ENCODE data around the gene COL5A1.
A peak's percentile ranks its signal among the peaks of the same experiment; 100 is the strongest.

Gene COL5A1

DNA sequence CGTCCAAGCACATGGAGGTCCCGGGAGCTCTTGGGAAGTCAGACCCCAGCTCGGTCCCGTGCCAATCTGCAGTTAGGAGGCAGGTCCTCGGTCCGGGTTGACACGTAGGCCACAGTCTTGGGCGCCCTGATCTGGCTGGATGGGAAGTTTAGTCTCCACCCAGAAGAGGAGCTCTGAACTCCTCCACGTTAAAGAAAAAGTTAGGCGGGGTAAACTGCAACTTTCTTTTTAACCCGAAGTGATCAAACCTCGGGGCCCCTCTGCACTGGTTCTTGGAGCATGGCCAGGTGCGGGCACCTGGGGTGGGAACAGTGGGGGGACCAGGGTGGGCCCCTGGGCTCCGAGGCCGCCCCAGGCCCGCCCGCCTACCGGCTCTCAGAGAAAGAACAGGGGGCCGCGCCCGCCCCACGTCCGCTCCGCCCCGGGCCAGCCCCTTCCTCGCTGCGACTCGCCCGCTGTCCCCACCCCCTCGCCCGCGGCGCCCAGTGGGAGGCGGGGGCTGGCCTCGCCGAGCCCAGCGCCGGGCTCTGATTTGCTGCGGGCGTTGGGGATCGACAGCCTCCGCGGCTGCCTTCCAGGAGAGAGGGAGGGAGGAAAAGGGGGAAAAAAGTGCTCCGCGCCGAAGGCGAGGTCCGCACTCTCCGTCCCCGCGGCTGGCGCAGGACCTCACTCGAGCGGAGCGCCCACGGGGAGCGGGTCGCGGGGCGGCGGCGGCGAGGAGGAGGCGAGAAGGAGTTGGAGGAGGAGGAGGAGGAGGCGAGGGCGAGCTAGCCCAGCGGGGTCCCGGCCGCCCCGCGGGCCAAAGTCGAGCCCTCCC, at the start of gene COL5A1:
TSS of gene COL5A1 (plus strand) at position 631 of the 817 bp plus-strand sequence. CDS start 385 bp downstream, outside the sequence.
- peak; percentile 4 for DNase-seq (ENCODE audit: low spot score)

DNA sequence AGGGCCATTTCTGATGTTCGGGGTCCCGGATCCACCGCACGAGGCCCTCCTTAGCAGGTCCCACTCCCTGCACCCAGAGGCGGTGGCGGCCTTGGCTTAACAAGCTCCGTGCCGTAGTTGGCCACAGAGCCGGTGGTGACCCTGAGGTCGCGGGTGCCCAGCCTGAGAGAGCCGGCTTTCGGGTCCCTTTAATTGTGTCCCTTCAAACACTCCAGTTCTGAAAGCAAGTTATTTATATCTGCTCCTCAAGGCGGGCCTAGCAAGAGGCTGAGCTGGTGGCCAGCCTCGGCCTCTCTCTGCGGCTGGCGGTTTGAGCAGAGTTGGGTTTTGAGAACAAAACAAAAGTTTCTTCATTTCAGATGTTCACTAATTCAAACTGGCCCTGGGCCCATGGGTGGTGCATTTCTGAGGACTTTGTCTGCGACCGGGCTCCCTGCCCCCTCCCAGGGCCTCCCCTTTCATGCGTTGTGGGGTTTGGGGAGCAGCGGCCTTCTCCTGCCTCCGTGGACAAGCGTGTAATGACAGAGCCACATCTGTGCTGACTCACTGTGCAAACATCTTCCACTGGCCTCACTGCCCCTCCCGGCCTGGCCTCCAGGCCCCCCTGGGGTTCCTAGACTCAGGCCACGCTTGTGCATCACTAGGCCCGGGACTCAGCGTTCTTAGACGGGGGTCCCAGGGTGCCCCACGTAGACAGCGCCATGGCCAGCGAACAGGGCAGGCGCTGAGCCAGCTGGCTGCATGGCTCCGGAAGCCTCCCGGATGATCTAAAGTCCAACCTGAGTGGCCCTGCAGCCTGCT, 49.4 kb upstream of the COL5A1 start:
- no peak for DNase-seq (ENCODE audit: low spot score)

DNA sequence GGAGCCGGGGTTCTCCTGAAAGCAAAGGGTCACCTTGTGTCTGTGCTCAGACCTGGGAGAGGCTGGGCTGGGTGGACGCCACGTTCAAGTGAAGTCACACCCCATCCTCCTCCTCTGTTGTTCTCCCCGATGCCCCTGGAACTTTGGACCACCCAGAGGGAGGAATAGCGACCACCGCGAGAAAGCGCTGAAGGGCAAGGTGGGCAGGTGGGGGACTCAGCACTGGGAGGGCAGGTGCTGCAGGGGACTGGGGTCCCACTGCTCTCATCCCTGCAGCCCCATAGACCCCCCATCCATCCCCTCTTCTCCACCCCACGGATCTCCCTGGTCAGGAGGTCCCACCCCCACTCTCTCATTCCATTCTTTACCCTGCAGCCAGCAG, 48.8 kb upstream of the COL5A1 start:
- no peak for DNase-seq (ENCODE audit: low spot score)

DNA sequence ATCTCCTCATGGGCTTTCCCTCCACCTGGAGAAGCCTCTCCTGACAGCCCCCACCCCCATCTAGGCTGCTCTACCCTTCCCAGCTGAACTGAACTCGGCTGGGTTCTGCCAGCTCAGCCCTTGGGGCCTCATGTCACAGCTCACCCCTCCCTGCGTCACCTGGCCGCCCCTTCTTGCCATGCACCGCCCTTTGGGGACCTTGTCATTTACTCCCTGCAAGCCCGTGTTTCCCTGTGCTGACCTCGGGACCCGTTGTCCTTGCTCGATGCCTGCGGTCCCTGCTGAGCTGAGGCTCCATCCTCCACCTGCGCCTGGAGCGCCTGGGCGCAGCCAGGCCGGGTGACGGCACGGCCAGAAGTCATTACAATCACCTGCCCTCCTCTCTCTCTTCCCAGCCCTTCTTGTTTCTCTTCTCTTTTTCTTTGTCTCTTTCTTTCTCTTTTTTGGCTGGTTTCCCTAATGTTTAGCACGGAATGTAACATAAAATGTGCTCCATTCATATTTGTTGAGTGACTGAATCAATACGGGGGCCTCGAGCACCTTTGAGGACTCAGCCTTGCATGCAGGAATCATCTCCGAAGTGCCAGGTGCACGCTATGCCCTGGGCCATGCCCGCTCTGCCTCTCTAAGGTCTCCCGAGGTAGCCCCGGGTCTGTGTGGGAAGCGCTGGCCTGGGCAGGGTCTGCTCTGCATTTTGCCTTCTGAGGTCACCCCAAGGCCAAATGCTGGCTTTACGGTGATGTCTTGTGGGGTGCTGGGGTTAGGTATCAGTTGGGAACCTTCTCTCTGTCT, 48.1 kb upstream of the COL5A1 start:
- no peak for DNase-seq (ENCODE audit: low spot score)

DNA sequence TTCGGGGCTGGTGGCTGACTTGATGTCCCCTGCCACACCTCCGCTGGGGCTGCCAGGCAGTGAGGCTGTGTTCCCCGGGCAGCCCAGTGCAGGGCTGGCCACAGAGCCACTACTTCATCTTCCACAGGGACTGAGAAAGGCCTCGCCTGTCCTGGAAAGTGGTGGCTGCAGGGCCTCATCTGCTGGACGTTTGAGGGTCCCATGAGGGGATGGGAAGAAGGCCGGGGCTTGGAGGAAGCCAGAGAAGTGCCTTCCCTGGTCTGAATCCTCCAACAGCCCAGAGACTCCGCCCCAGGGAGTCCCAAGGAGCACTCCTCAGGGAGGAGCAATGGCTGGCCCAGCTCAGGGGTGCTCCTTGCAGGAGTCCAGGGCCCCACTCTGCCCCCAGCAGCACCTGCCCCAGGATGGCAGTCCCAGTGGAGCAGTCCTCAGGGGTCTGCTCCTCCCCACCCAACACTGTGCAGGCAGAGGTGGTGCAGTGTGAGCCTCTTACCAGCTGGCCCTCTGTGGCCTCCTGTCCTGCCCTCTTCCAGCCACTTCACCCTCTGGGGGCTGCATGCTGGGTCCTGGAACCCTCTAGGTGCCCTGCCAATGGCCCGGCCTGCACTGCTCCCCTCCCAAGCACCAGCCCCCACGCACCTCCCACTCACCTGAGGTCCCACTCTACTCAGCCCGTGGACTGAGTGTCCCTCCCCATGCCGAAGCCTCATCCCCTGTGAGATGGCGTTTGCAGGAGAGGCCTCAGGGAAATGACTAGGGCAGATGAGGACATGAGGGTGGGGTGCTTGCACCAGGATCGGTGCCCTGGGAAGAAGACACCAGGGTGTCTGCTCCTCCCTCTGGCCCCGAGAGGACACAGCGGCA, 47.3 kb upstream of the COL5A1 start:
- DNase-seq (ENCODE audit: low spot score): no peak

DNA sequence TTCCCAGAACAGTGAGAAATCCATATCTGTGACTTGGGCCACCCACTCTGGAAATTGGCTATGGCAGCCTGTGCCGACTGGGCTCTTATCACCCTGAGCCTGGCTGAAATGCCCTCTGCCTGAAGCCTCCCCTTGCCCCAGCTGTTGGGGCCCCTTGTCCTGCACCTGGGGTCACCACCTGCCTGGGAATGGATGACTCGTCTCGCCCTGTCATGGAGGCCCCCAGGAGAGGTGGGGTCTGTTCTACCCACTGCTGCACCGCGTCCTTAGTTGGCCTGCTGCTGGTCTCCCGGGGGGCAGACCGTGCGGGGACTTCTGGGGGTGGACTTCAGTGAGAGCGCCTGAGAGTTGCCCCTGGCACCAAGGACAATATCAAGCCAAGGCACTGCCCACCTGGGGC, 46.6 kb upstream of the COL5A1 start:
- DNase-seq (ENCODE audit: low spot score): no peak

DNA sequence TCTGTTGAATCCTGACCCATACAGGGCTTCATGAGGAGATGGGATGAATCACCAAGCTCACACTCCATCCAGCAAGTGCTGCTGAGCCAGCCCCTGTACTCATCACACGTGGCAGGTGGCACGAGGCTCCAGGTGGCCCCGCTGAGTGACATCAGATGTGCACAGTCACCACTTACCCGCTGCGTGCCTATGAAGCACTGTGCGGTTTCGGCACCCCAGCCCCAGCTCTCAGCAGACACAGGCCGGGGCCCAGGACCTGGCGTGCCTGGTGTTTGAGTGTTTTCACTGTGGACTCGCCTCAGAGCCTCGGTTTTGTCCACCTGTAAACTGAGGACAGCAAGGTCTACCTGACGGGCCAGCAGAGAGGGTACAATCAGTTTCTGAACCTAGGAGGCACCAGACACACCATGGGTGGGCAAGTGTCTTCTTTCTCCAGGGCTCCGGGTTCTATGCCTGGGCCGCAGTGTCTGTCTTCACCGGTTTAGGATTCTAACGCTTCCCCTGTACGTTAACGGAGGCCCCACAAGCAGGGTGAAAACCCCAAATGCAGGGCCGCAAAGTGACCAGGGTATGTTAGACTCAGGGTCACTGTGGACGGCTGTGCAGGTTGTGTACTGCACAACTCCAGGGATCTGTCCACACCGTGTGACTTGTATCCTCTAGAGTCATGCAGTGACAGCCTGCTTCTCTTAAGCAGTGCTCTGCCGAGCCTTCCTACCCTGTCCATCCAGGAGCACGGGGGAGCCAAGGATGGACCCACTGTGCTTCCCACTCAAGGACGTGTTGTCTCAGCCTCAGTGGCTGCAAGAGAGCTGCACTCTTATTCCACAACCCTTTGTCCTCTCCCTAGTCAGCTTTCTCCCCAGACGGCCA, 44.3 kb upstream of the COL5A1 start:
- no peak for DNase-seq (ENCODE audit: low spot score)

DNA sequence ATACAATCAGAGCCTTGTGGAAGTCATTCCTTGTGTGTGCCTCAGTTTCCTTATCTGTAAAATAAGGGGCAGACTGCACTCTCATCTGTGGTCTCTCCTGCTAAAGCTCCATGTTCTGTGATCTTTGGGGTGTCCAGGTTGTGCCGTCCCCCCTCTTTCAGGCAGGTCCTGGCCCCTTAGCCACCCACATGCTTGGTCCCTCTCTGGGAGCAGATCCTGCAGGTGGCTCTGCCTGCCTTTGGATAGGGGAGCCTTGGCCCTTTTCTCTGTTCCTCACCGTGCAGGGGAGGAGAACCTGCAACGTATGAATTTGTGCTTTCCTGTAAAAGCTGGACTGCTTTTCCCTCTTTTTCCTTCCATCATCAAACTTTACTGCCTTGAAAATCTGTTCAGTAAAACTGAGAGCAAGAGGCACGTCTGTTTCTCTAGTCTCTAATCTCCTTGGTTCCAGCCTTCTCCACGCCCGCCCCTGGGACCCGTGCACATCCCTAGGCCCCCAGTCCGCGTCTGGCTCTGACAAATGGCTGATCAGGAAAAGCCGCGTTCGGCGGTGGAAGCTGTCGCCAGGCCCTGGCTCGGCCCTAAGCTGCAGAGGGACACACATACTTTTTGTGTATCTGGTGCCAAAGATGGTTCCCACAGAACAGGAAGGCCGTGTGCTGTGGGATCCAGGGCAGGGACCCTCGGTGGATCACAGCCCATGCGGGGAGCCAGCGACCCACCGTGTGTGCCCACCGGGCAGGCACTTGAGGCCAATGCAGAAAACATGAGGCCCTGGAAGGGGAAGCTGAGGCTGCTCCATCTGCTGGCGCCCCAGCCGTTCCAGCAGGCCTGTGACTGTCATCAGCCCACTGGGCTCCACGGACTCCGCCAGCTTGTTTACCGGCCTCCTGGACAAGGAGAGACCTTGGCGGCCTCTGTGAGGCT, 43.4 kb upstream of the COL5A1 start:
- DNase-seq (ENCODE audit: low spot score): no peak

DNA sequence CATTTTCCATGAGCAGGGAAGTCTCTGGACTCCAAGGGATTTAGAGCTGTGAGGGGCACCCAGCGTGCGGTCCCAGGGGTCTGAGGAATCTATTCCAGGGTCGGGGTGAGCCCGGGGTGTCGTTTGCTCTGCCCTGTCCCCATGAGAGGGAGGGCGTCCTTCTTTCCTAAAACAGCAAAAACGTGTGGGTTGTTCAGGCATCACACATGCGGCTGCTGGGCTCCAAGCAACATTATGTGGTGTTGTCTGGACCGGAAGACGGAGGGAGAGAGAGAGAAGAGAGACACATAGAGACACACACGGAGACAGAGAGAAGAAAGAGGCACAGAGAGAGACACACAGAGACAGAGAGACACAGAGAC, 42.7 kb upstream of the COL5A1 start:
- no peak for DNase-seq (ENCODE audit: low spot score)

DNA sequence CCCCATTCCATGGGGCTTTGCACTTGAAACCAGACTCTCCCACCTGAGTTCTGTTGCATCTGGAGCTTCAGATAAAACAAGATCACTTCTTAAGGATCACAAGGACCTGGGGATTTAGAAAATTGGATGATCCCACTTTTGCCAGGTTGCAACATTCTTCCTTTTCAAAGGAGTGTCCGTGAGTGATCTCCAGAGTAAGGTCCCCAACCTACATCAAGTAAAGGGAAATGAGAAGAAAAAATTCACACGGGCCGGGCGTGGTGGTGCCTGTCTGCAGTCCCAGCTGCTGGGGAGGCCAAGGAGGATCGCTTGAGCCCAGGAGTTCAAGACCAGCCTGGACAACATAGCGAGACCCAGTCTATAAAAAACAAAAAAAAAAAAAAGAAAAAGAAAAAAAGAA, 41.2 kb upstream of the COL5A1 start:
- no peak for DNase-seq (ENCODE audit: low spot score)

DNA sequence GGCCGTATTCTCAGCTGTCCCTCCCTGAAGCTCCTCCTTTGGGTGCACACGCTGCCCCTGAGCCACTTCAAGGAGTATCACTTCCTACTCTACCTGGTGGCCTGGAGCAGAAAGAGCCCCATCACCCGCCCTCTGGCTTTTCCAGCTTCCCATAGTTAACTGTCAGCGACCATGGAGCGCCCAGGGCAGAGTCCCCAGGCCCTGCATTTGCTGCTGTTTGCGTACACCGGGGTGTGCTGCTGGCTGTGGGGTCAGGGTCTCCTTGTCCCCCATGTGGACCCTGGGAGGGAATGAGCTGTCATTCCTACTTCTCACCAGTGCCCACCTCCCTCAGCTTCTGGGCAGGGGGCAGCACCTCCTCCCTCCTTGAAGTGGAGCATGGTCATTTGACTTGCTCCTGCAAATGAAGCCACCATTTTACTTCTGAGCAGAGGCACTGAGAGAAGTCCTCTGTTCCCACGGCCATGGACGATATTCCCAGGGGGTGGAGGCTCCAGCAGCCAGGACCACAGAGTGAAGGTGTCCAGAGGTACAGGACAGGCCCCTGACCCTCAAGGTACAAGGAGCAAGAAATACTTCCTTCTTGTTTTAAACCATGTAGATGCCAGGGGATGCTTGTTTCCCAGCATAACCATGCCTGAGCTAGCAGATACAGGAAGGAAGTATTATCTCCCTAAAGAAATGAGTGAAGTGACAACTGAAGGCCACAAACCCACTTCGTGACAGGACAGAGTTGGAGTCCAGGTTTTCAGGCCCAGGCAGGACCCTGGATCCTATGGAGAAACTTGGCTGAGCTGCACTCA, 40.6 kb upstream of the COL5A1 start:
- no peak for DNase-seq (ENCODE audit: low spot score)

DNA sequence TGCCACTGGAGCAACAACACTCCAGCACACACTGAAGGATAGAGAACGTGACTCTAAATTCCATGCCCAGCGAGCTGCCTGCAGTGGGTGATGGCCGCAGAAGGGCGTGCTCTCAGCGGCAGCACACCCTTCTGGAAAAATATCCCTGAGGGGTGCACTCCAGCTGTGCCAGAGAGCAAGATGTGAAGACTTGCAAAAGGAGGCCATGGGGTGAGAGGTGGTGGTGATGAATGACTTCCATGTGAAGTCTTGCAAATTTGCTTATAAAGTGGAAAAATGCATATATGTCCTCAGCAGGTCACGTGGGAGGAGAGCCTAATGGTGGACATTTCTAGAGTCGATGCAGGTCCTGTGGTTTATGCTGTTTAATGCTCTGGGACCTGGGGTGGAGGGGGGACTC, 39.8 kb upstream of the COL5A1 start:
- DNase-seq (ENCODE audit: low spot score): no peak

DNA sequence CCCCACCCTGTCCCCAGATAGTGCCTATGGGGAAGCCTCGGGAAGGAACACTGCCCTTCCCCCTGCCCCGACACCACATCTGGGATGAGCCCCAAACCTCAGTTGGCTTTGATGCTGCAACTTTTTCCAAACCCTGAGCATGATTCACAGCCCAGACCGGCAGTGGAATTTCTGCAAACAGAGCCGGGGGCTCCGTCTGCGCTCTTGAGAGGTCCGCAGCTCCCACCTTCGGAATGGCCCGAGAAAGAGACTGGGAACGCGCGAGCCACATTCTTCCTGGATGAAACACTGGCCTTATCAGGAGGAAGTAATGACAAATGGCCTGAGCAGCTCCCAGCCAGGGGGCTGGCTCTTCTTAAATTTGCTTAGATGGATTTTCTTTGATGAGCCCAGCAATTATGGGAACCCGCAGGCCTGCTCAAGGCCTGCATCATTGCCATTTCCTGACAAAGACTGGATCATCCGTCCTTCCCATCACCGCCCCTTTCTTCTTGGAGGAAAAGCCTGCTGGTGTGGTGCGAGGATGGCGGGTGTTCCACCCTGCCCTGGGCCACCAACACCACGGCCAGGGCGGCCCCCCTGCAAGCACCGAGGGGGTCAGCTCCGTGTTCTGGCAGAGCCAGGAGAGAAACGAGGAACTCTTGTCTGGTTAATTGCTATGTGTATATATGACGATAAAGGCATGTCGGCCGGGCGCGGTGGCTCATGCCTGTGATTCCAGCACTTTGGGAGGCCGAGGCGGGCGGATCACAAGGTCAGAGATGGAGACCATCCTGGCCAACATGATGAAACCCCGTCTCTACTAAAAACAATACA, 38.8 kb upstream of the COL5A1 start:
- DNase-seq (ENCODE audit: low spot score): no peak

DNA sequence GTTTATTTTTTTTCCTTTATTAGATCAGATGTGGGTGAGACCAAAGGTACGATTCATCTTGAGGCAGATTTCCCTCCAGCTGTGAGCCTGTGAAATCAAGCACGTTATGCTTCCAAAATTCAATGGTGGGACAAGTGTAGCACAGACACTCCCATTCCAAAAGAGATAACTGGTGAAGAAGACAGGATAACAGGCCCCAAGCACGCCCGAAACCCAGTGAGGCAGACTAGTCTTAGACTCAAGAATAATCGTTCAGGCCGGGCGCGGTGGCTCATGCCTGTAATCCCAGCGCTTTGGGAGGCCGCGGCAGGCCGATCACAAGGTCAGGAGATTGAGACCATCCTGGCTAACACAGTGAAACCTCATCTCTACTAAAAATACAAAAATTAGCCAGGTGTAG, 36.8 kb upstream of the COL5A1 start:
- DNase-seq (ENCODE audit: low spot score): no peak

DNA sequence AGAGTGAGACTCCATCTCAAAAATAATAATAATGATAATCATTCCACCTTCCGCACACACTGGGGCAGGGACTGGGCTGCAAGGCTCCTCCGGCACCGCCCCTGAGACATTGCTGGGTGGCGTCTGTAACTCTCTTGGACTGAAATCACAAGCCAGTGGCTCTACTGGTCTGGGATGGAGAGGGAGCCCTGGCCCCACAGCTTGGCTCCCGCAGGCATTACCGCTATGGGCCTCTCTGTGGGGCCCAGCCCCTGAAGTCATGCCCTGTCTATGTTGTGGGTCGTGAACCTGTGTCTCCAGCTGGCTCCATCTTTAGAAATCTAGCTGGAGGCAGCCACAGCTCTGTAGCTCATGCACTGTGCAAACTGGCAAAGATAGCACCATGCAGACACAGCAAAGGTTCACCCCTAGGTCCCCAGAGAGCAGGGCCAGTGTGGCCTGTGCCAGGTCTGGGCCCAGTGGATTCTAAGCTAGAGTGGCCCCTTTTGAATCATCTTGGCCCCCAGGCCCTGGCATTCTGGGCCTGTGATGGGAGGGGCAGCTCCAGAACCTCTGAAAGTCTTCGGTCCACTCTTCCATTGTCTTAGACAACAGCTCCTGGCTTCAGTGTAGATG, 36.1 kb upstream of the COL5A1 start:
- DNase-seq (ENCODE audit: low spot score): no peak

DNA sequence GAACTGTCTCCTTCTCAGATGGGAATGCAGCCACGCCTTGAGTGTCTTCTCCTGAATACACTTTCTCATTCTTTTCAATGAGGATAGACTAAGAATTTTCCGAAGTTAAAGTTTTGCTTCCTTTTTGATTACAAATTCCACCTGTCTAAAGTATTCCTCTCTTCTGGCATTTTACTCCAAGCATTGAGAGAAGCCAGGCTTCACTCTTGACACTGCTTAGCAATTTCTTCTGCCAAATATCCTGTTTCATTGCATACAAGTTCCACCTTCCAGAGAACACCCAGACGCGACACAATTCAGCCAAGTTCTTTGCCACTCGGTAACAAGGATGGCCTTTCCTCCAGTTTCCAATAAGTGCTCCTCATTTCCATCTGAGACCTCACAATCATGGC, 35.6 kb upstream of the COL5A1 start:
- DNase-seq (ENCODE audit: low spot score): no peak

DNA sequence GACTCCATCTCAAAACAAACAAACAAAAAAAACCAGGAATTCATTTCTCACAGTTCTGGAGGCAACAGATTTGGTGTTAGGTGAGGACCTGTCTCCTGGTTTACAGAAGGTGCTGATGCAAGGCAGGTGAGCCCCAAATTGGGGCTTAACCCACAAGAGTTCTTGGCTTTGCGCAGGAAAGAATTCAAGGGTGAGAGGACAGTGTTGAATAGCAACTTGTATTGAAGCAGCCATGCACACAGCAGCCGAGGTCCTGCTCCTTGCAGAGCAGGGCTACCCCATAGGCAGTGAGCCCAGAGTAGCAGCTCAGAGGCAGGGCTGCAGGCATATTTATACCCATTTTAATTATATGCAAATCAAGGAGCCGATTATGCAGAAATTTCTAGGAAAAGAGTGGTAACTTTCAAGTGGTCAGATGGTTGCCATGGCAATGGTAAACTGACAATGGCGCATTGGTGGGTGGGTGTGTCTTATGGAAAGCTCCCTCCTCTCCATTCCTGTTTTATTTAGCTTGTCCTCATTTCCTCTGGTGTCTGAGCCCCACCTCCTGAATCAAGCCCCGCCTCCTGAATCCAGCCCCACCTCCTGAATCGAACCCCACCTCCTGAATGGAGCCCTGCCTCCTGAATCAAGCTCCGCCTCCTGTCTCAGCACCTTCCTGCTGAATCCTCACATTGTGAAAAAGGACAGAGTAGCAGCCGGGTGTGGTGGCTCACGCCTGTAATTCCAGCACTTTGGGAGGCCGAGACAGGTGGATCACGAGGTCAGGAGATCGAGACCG, 34.5 kb upstream of the COL5A1 start:
- no peak for DNase-seq (ENCODE audit: low spot score)
